WI38 (cell line): Measurements from ENCODE around the gene C4orf33.
"Not testable (repeated sequence)": the region's sequence is repeated elsewhere in the genome, so short reads cannot be mapped to it uniquely, and the experiment has no call there.

ENCODE experiments used
- H3K4me3 ChIP-seq: 2 replicates; pipeline ENCODE4 v1.5.1; 2011; ENCODE audit warnings: low read depth, mild to moderate bottlenecking, control low read depth, low read length
- CTCF ChIP-seq: IDR thresholded peaks from 2 replicates; pipeline ENCODE4 v1.5.1; 2012; ENCODE audit warnings: low read depth, mild to moderate bottlenecking, control low read depth, low read length

Gene C4orf33, protein sequence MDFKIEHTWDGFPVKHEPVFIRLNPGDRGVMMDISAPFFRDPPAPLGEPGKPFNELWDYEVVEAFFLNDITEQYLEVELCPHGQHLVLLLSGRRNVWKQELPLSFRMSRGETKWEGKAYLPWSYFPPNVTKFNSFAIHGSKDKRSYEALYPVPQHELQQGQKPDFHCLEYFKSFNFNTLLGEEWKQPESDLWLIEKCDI

GRCh38 chr4:129095811-129096454 is at the start of gene C4orf33:
Gene C4orf33, plus strand, starts transcription at chr4:129096152. Its CDS starts 6,459 bp downstream, at chr4:129102611.
- TF ChIP-seq CTCF, result no peak
- peak within 1 kb of the TSS; percentile 58 for H3K4me3 ChIP-seq

GRCh38 chr4:129059028-129059427 is 36.9 kb upstream of the C4orf33 start:
- no peak for TF ChIP-seq CTCF
- no peak overlapping the region for H3K4me3 ChIP-seq

DNA sequence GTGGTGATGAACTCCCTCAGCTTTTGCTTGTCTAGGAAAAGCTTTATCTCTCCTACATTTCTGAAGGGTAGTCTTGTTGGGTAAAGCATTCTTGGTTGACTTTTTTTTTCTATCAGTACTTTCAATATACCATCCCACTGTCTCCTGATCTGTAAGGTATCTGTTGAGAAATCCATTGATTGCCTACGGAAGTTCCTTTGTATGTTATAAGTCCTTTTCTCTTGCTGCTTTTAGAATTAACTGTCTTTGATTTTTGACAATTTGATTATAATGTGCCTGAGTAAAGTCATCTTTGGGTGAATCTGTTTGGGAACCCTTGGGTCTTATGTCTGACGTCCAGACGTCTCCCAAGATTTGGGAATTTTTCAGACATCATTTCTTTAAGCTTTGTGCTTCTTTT is 33.4 kb upstream of the C4orf33 start:
- no peak overlapping the region for H3K4me3 ChIP-seq
- no peak for TF ChIP-seq CTCF

DNA sequence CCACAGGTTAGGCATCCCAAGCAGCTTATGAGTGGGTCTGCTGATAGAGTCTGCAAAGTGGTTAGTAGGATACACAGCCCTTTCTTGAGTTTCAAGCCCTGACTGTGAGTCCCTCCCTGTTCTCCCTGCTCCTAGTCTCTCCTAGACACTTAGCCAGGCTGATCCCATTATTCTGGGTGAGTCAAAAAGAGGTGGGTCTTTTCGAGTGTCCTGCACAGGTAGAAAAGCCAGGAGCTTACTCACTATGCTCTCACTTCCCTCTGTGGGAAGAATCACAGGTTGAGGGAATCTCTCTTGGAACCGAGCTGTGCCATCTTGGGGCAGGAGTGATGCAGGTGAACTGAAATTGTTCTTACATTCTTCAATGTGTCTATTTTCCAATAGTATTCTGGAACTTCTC is 32.3 kb upstream of the C4orf33 start:
- no peak overlapping the region for H3K4me3 ChIP-seq
- no peak for TF ChIP-seq CTCF

- no peak for TF ChIP-seq CTCF
- no peak overlapping the region for H3K4me3 ChIP-seq
Measured at GRCh38 chr4:129064717-129065116, 31.2 kb upstream of the C4orf33 start.

- H3K4me3 ChIP-seq, result not testable (repeated sequence)
Measured at GRCh38 chr4:129069537-129069936, 26.4 kb upstream of the C4orf33 start.

DNA sequence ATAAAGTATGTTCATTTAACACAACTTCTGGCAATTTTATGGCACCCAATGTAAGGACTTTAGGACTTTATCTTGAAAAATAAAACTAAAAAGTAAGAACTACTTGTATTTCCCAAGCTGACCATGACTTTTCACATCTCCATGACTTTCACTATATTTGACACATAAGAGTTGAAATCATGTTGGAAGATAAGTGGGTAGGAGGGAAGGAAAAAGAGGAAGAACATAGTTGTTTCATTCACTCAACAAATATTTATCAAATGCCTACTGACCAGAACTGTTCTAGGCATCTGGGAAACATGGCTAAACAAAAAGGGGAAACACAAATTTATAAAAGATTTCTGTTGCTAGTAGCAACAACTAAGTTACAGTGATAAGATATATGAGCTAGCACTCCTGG is 18.6 kb upstream of the C4orf33 start:
- TF ChIP-seq CTCF, result no peak
- H3K4me3 ChIP-seq, result no peak overlapping the region

DNA sequence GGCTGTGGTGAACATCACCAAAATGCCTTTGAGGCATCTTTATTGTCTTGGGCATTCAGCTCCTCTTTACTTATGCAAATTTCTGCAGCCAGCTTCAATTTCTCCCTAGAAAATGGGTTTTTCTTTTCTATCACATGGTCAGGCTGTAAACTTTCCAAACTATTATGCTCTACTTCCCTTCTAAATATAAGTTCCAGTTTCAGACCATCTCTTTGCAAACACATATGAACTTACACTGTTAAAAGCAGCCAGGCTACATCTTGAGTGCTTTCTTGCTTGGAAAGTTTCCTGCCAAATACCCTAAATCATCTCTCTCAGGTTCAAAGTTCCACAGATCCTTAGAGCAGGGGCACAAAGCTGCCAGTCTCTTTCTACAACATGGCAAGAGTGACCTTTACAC is 15.8 kb upstream of the C4orf33 start:
- no peak overlapping the region for H3K4me3 ChIP-seq
- no peak for TF ChIP-seq CTCF
